Endothelial cell of umbilical vein (primary cell): ENCODE measurements around the gene TMEM151B. TPM values are rescaled to one million over a fixed set of nuclear protein-coding genes. Genes with fewer than 3 reads are reported as not detected.

Source experiments
- BruUV-seq: library from RNA; stranded (reverse); fragments of 400-500 nt; replicated peaks from 2 replicates; lab custom pipeline; 2021; lab: Mats Ljungman, UMichigan
- CTCF ChIA-PET: fragments of 300-600, 350-600 bp; sonication (Branson Sonifier 250); formaldehyde crosslinking; loops from one replicate; lab custom pipeline; 2021; ENCODE audit warnings: antibody characterized with exemption, inconsistent platforms; lab: Charles Lee
- POLR2A ChIA-PET: fragments of 300-600, 350-600 bp; sonication (Branson Sonifier 250); formaldehyde crosslinking; loops from one replicate; lab custom pipeline; 2021; ENCODE audit warnings: antibody characterized with exemption, inconsistent platforms; lab: Charles Lee
- DNase-seq: peaks from one replicate; pipeline ENCODE4 v3.0.0-alpha.2; 2011; ENCODE audit warnings: low read depth, low spot score
- FAIRE-seq: peaks from 2 replicates; lab custom pipeline; 2011; peaks lifted over from hg19 to GRCh38; lab: Jason Lieb, UNC
- H2AFZ ChIP-seq: 2 replicates; pipeline ENCODE4 v1.6.0; 2012; ENCODE audit warnings: low read depth, low read length, control low read depth, inconsistent platforms
- H3K27ac ChIP-seq: 2 replicates; pipeline ENCODE4 v1.5.1; 2011; ENCODE audit warnings: low read depth, mild to moderate bottlenecking, control low read depth, low read length, moderate library complexity; ENCODE audit not compliant: insufficient read depth
- H3K27me3 ChIP-seq, 2 experiments: 2 replicates each; pipeline versions ENCODE4 v1.6.0 to v1.6.1; 2011; ENCODE audit warnings: low read length in 2 of 2, mixed read lengths in 1 of 2; ENCODE audit not compliant: control insufficient read depth in 2 of 2, insufficient read depth in 2 of 2
- H3K36me3 ChIP-seq, 2 experiments: 2 replicates in 1 of 2; 3 replicates in 1 of 2; pipeline ENCODE4 v1.5.1; 2011; ENCODE audit warnings: low read length in 2 of 2, mild to moderate bottlenecking in 1 of 2, moderate library complexity in 1 of 2; ENCODE audit not compliant: control insufficient read depth in 2 of 2, insufficient read depth in 2 of 2; ENCODE audit errors: extremely low read depth in 1 of 2
- H3K4me1 ChIP-seq: 3 replicates; pipeline ENCODE4 v1.5.1; 2011; ENCODE audit warnings: mild to moderate bottlenecking, low read length; ENCODE audit not compliant: control insufficient read depth, insufficient read depth; ENCODE audit errors: extremely low read depth
- H3K4me2 ChIP-seq: 2 replicates; pipeline ENCODE4 v1.6.1; 2011; ENCODE audit warnings: low read length, control low read depth, mixed read lengths; ENCODE audit not compliant: insufficient read depth
- H3K4me3 ChIP-seq, 3 experiments: fragments of 200-600 bp in 1 of 3; sonication (generic), shearing (Covaris generic) in 1 of 3; replicated peaks in 1 of 3; 2 replicates each; pipeline ENCODE4 v1.5.1; 2011 to 2016; ENCODE audit warnings: control low read depth in 3 of 3, low read length in 3 of 3, mild to moderate bottlenecking in 2 of 3, inconsistent platforms in 1 of 3, low read depth in 1 of 3, moderate library complexity in 1 of 3; ENCODE audit not compliant: insufficient read depth in 1 of 3
- H3K79me2 ChIP-seq: 2 replicates; pipeline ENCODE4 v1.6.0; 2012; ENCODE audit warnings: low read length, inconsistent platforms; ENCODE audit not compliant: control insufficient read depth, insufficient read depth
- H3K9ac ChIP-seq: replicated peaks from 2 replicates; pipeline ENCODE3; 2011; ENCODE audit warnings: low read length, control low read depth; ENCODE audit not compliant: insufficient read depth; ENCODE audit errors: extremely low read depth
- H3K9me1 ChIP-seq: replicated peaks from 3 replicates; pipeline ENCODE4 v1.6.0; 2011; ENCODE audit warnings: mild to moderate bottlenecking, low read length; ENCODE audit not compliant: control insufficient read depth, insufficient read depth; ENCODE audit errors: extremely low read depth
- H3K9me3 ChIP-seq: replicated peaks from 2 replicates; pipeline ENCODE4 v1.5.1; 2012; ENCODE audit warnings: low read length, inconsistent platforms; ENCODE audit not compliant: control insufficient read depth, insufficient read depth
- H4K20me1 ChIP-seq: replicated peaks from 2 replicates; pipeline ENCODE3; 2011; ENCODE audit warnings: mild to moderate bottlenecking, low read length; ENCODE audit not compliant: control insufficient read depth, insufficient read depth; ENCODE audit errors: extremely low read depth
- EZH2 ChIP-seq: IDR thresholded peaks from 2 replicates; pipeline ENCODE4 v1.6.1; 2012; ENCODE audit warnings: borderline replicate concordance, low read depth, mild to moderate bottlenecking, moderate library complexity, low read length, inconsistent platforms; ENCODE audit not compliant: severe bottlenecking
- FOS ChIP-seq: IDR thresholded peaks from 2 replicates; pipeline ENCODE4 v1.6.1; 2011; ENCODE audit warnings: mild to moderate bottlenecking, low read length, moderate library complexity, borderline replicate concordance; ENCODE audit not compliant: insufficient read depth
- GATA2 ChIP-seq: IDR thresholded peaks from 2 replicates; pipeline ENCODE4 v1.7.0; 2011; ENCODE audit warnings: low read depth, mild to moderate bottlenecking, moderate library complexity, mixed read lengths, low read length; ENCODE audit not compliant: insufficient read length, insufficient read depth
- JUN ChIP-seq: IDR thresholded peaks from 2 replicates; pipeline ENCODE4 v1.6.1; 2011; ENCODE audit warnings: borderline replicate concordance, low read depth; ENCODE audit not compliant: insufficient read length, insufficient read depth
- MYC ChIP-seq: IDR thresholded peaks from one replicate; pipeline ENCODE4 v1.6.1; 2011; ENCODE audit warnings: mild to moderate bottlenecking, low read depth, low read length
- POLR2A ChIP-seq: IDR thresholded peaks from 2 replicates; pipeline ENCODE4 v1.6.1; 2012; ENCODE audit warnings: low read depth, mild to moderate bottlenecking, control low read depth, low read length
- POLR2AphosphoS5 ChIP-seq: IDR thresholded peaks from 2 replicates; pipeline ENCODE4 v1.6.1; 2012; ENCODE audit warnings: low read depth, mild to moderate bottlenecking, control low read depth, low read length, moderate library complexity; ENCODE audit not compliant: insufficient read depth
- dilution Hi-C: fragments of 300-500 bp; cut with MboI; formaldehyde crosslinking; loops from one replicate; pipeline ENCODE4 v1.15.0; 2019; ENCODE audit warnings: low sequenced_read_pairs; ENCODE audit not compliant: extremely low pct_ligation_motif_present
- intact Hi-C: fragments of 100-400 bp; cut with micrococcal nuclease; formaldehyde crosslinking; loops from one replicate; pipeline ENCODE4 v1.10.0; 2022
- polyA plus RNA-seq, 4 experiments: library from polyadenylated mRNA; depleted of rRNA in 3 of 4; stranded (reverse) in 3 of 4; unstranded in 1 of 4; fragments of >200 nt; gene quantifications; 2 replicates each; pipeline versions ENCODE4 v1.2.1 to v1.2.3, GENCODE V29; 2011 to 2012; ENCODE audit warnings: missing spikeins in 1 of 4
- total RNA-seq: library from RNA; stranded (reverse); gene quantifications from 2 replicates; pipeline ENCODE4 v1.2.3, GENCODE V29; 2021
- TF ChIP-seq, protein P1 (sequence below), 2 donors: IDR thresholded peaks; 1 replicate in 1 of 2; 2 replicates in 1 of 2; pipeline ENCODE4 v1.5.1; 2011; ENCODE audit warnings: low read length in 2 of 2, mild to moderate bottlenecking in 2 of 2, moderate library complexity in 2 of 2, control low read depth in 1 of 2, inconsistent platforms in 1 of 2, low read depth in 1 of 2; ENCODE audit not compliant: insufficient read depth in 1 of 2; ENCODE audit errors: extremely low read depth in 1 of 2
- TF ChIP-seq, protein P2 (sequence below): IDR thresholded peaks from 2 replicates; pipeline ENCODE4 v1.6.1; 2011; ENCODE audit not compliant: insufficient read depth, insufficient read length

Gene TMEM151B
- total and polyA plus RNA-seq, 2 donors (not counting 3 experiments of a cell fraction or from before 2014, with no cell fraction given): 0.03 to 0.07 TPM

DNA sequence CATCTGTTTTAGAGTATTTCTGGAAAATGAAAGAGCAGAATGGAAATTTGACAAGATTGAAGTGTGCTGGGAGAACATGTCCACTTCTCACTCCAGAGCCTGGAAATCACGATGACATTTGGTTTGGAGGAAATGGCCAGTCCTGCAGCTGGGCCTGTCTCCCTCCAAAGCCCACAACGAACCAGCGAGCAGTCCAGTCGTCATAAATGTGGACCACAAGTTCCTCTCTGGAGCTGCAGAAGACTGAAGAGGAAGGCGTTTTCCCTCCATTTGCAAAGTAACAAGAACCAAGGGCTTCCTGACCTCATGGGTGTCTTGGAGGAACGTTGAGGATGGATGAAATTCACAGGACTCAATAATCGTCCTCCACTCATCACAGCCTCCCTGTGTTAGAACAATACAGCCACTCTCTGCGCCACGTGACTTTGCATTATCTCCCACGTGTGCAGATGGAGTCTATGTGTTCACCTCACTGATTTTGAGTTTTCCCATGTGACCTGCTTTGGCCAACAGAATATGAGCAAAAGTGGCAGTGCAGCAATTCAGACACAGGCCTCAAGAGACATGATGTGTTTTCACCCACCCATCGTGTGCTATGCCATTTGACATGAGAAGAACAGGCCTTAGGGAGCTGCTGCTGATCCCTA lies 63.1 kb downstream of the TMEM151B start:
- POLR2A ChIA-PET: no interaction called here
- H2AFZ ChIP-seq: no peak overlapping the region

More for the DNA sequence above, 63.1 kb downstream of the TMEM151B start:
- Histone ChIP-seq H3K36me3 (no peaks in the 10 kb centered on the region), H3K4me3 (no peak overlapping the region), H4K20me1 (no peaks in the 10 kb centered on the region), H3K9ac (no peak overlapping the region), H3K79me2 (no peaks in the 10 kb centered on the region), H3K9me1 (no peaks in the 10 kb centered on the region), H3K4me1 (no peaks in the 10 kb centered on the region), H3K27ac (no peak overlapping the region), H3K27me3 (peaks cover 25 to 40% of the 10 kb centered on the region in 2 experiments), H3K4me2 (no peak overlapping the region), H3K9me3 (no peaks in the 10 kb centered on the region)
- dilution Hi-C loops: no loop called here
- CTCF ChIA-PET: interaction anchor here (1.2 to 1.5 kb wide), 2 partner anchors 9 to 20 kb away, joined by 4 to 7 read pairs; partner anchors contain the start of genes AARS2 and SPATS1
- DNase-seq (no peak), FAIRE-seq (no peak)
- no TSS peak for BruUV-seq
- intact Hi-C loops: no loop called here
- TF ChIP-seq, protein P1, sequence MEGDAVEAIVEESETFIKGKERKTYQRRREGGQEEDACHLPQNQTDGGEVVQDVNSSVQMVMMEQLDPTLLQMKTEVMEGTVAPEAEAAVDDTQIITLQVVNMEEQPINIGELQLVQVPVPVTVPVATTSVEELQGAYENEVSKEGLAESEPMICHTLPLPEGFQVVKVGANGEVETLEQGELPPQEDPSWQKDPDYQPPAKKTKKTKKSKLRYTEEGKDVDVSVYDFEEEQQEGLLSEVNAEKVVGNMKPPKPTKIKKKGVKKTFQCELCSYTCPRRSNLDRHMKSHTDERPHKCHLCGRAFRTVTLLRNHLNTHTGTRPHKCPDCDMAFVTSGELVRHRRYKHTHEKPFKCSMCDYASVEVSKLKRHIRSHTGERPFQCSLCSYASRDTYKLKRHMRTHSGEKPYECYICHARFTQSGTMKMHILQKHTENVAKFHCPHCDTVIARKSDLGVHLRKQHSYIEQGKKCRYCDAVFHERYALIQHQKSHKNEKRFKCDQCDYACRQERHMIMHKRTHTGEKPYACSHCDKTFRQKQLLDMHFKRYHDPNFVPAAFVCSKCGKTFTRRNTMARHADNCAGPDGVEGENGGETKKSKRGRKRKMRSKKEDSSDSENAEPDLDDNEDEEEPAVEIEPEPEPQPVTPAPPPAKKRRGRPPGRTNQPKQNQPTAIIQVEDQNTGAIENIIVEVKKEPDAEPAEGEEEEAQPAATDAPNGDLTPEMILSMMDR (IDR thresholded peaks at IDR 0.05; ENCODE audit: extremely low read depth in 1 of 2, insufficient read depth in 1 of 2, low read depth in 1 of 2, low read length in 2 of 2): no peak
- TF ChIP-seq MYC: no peak
- no peak for TF ChIP-seq EZH2
- TF ChIP-seq, protein P2, sequence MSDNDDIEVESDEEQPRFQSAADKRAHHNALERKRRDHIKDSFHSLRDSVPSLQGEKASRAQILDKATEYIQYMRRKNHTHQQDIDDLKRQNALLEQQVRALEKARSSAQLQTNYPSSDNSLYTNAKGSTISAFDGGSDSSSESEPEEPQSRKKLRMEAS: no peak
- no peak for TF ChIP-seq GATA2
- no peak for TF ChIP-seq FOS
- no peak for TF ChIP-seq JUN
- TF ChIP-seq POLR2AphosphoS5: no peak
- TF ChIP-seq POLR2A: no peak
